PC-9 (cell line): Measurements from ENCODE around the gene ADRB1.

Experiments
- CTCF ChIP-seq: fragments of 200-600 bp; sonication (generic); conservative IDR thresholded peaks from 2 replicates; pipeline ENCODE4 v1.6.1; 2017; ENCODE audit warnings: mixed run types, antibody characterized with exemption, mild to moderate bottlenecking, moderate library complexity
- EZH2 ChIP-seq: fragments of 200-600 bp; sonication (generic); IDR thresholded peaks from 2 replicates; pipeline ENCODE4 v1.8.0; 2017; ENCODE audit warnings: antibody characterized with exemption, low read depth

- TF ChIP-seq CTCF (no peak), EZH2 (no peak)
Measured at GRCh38 chr10:114031073-114031972, 12.3 kb upstream of the ADRB1 start.
